ENCODE results near the gene GLT8D1.

- no peak for TF ChIP-seq CTCF (conservative IDR thresholded peaks at IDR 0.05; ENCODE audit: low read depth, low read length)
- no peak for TF ChIP-seq EZH2 (IDR thresholded peaks at IDR 0.05; ENCODE audit: borderline replicate concordance, low read depth, low read length, poor library complexity, severe bottlenecking)
These were observed 2.0 kb upstream of the GLT8D1 start for GRCh38 chr3:52707585-52707984.
